Measurements from ENCODE around the gene ATP10B. TPM values are rescaled to one million over a fixed set of nuclear protein-coding genes. Genes with fewer than 3 reads are reported as not detected.

Gene ATP10B
- total RNA-seq, 1 donor from 2014 or later = not detected

- no peak overlapping the region for H3K4me3 Mint-ChIP-seq (ENCODE audit: unreplicated experiment)
- no peaks in the 10 kb centered on the region for H3K36me3 Mint-ChIP-seq (ENCODE audit: low read depth)
- H3K27me3 Mint-ChIP-seq (ENCODE audit: low read depth) = peaks cover 2% of the 10 kb centered on the region
- no peak overlapping the region for H3K27ac Mint-ChIP-seq (ENCODE audit: unreplicated experiment)
- DNase-seq (ENCODE audit: low spot score) = no peak
- no peaks in the 10 kb centered on the region for H3K9me3 Mint-ChIP-seq (ENCODE audit: low read depth)
- H3K4me1 Mint-ChIP-seq (ENCODE audit: low read depth) = no peaks in the 10 kb centered on the region
- no peak for TF ChIP-seq CTCF (IDR thresholded peaks at IDR 0.05)
These were observed 235.1 kb downstream of the ATP10B start for GRCh38 chr5:160616712-160617497.

GRCh38 chr5:160614136-160614535 is 237.9 kb downstream of the ATP10B start:
- Mint-ChIP-seq H3K9me3 (ENCODE audit: low read depth) (no peaks in the 10 kb centered on the region), H3K36me3 (ENCODE audit: low read depth) (no peaks in the 10 kb centered on the region), H3K4me3 (ENCODE audit: unreplicated experiment) (no peak overlapping the region), H3K27ac (ENCODE audit: unreplicated experiment) (no peak overlapping the region), H3K4me1 (ENCODE audit: low read depth) (no peaks in the 10 kb centered on the region), H3K27me3 (ENCODE audit: low read depth) (peaks cover 2% of the 10 kb centered on the region)
- no peak for TF ChIP-seq CTCF (IDR thresholded peaks at IDR 0.05)
- no peak for DNase-seq (ENCODE audit: low spot score)

- Mint-ChIP-seq H3K4me3 (ENCODE audit: unreplicated experiment) (no peak overlapping the region), H3K27me3 (ENCODE audit: low read depth) (peaks cover 1% of the 10 kb centered on the region), H3K4me1 (ENCODE audit: low read depth) (no peaks in the 10 kb centered on the region), H3K9me3 (ENCODE audit: low read depth) (no peaks in the 10 kb centered on the region), H3K27ac (ENCODE audit: unreplicated experiment) (no peak overlapping the region), H3K36me3 (ENCODE audit: low read depth) (no peaks in the 10 kb centered on the region)
- no peak for TF ChIP-seq CTCF (IDR thresholded peaks at IDR 0.05)
- no peak for DNase-seq (ENCODE audit: low spot score)
These were observed 246.7 kb downstream of the ATP10B start for GRCh38 chr5:160605266-160605665.

- Mint-ChIP-seq H3K4me1 (ENCODE audit: low read depth) (no peaks in the 10 kb centered on the region), H3K27me3 (ENCODE audit: low read depth) (peaks cover 1% of the 10 kb centered on the region), H3K9me3 (ENCODE audit: low read depth) (no peaks in the 10 kb centered on the region), H3K36me3 (ENCODE audit: low read depth) (no peaks in the 10 kb centered on the region), H3K4me3 (ENCODE audit: unreplicated experiment) (no peak overlapping the region), H3K27ac (ENCODE audit: unreplicated experiment) (no peak overlapping the region)
- TF ChIP-seq CTCF (IDR thresholded peaks at IDR 0.05) = no peak
- no peak for DNase-seq (ENCODE audit: low spot score)
These were observed 247.5 kb downstream of the ATP10B start for GRCh38 chr5:160604484-160604883.

GRCh38 chr5:160602744-160603143 is 249.3 kb downstream of the ATP10B start:
- Mint-ChIP-seq H3K36me3 (ENCODE audit: low read depth) (no peaks in the 10 kb centered on the region), H3K27ac (ENCODE audit: unreplicated experiment) (no peak overlapping the region), H3K4me1 (ENCODE audit: low read depth) (no peaks in the 10 kb centered on the region), H3K27me3 (ENCODE audit: low read depth) (no peaks in the 10 kb centered on the region), H3K4me3 (ENCODE audit: unreplicated experiment) (no peak overlapping the region), H3K9me3 (ENCODE audit: low read depth) (no peaks in the 10 kb centered on the region)
- DNase-seq (ENCODE audit: low spot score) = no peak
- TF ChIP-seq CTCF (IDR thresholded peaks at IDR 0.05) = no peak

Measured in chondrocyte (in vitro differentiated cells).